HG02943 (cell line): ENCODE measurements around the gene FANCB.

ENCODE experiments used
- ATAC-seq: cut with Tn5 transposase; IDR thresholded peaks from one replicate; pipeline ENCODE4 v1.9.1; 2021; ENCODE audit warnings: mild to moderate bottlenecking, low read depth, moderate library complexity; ENCODE audit not compliant: unreplicated experiment

Gene FANCB

DNA sequence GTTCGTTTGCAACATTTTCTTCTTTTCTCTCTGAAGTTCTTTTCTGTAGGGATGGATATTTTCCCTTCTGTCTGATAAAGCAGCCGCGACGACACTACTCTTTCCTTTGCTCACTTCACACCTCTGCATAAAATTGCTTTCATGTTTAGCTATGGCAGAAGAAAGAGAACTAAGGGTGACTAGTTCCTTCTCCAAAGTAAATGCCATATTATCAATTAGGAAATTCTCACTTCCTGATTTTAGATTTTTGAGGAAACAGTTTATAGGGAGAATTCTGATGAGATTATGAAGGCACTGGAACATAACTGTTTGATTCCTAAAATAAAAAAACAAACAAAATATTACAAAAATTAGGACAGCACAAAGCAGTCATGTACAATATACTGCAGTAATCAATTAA, 29.2 kb downstream of the FANCB start:
- no peak for ATAC-seq

DNA sequence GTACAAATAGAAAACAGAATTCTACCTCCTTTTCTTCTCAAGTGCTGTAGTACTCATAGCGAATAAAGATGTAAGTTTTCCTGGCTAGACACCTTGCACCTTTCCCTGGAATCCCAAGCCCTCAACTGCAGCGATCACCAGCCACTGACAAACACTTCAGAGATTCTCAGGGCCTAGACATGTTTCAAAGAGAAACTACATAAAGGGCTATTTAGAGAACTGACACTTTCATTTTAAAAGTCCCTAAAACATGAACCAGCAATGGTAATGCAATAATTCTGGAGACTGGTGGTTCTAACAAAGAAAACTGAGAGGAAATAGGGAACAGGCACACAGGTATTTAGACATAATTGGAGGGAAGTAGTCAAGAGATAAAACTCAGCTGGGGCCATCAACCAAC, 35.7 kb downstream of the FANCB start:
- ATAC-seq: no peak

DNA sequence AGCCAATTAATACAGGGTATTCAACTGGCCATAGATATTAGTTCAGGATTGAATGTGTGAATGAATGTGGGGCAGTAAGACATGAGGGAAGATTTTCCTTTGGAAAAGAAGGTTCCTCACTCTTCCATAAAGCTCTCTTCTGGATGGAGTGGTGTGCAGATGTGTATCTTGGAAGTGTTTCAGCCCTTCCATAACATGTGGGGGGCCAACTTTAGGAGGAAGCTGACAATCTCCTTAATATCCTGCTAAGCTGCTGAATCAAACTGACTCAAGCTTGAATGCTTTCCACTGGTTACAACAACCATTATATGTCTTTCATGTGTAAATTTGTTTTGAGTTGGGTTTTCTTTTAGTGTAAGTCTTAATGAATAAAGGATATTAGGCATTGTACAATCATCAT, 40.3 kb downstream of the FANCB start:
- no peak for ATAC-seq

DNA sequence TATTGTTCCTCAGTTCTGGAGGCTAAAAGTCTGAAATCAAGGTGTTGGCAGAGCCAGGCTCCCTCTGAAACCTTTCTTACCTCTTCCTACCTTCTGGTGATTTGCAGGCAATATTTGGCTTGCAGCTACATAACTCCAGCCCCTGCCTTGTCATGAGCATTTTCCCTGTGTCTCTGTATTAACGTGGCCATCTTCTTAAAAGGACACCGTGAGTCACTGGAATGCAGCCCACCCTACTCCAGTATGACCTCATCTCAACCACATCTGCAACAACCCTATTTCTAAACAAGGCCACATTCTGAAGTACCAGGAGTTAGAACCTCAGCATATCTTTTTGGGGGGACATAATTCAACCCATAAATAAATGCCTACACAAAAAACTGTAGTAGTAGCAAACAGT, 40.7 kb downstream of the FANCB start:
- no peak for ATAC-seq

DNA sequence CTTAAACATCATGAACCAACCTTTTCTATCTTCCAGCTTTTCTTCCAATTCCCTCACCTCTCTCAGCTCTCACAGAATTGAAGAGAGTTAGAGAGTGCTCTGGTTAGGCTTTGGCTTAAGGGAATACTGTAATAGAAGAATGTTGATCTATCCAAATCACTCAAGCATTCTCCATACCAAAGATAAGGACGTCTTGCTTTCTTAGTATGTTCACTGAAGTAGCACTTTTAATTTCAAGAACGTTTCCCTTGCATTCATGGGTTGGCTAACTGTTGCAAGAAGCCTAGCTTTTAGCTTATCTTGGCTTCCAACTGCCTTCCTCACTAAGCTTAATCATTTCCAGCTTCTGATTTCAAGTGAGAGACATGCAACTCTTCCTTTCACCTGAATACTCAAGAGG, 43.2 kb downstream of the FANCB start:
- ATAC-seq: no peak

DNA sequence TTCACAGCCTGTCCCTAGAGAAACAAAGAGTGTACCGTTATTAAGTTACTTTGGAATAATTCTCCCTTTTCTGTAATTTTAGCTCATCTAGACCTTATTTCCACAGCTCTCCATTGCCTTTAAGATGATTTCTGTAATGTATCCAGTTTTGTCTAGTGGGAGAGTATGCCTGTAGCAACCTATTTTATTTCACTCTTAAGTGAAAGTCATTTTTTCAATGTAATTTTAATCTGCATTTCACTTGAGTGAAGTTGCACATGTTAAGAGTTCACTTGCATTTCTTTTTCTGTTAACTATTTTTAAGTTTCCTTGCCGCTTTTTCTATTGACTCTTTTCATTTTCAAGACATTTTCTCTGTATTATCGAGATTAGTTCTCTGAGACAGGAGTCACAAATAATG, 46.5 kb downstream of the FANCB start:
- no peak for ATAC-seq

DNA sequence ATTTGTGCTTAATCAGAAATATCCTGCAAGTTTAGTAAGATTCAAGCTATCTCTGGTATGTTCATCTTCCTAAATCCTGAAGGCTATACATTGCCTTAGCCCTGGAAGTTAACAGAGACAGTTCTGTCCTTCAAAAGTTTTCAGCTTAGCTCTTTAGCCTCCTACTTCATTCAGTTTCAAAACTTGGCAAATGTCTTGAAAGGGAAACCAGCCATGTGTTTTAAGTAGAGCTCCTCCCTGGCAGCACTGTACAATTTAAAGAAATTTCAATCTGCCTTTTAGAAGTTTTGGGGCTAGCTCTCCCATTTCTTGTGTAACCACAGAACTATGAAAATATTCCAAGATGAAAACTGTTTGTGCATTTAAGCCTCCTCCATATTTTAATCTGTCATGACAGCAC, 47.0 kb downstream of the FANCB start:
- no peak for ATAC-seq

DNA sequence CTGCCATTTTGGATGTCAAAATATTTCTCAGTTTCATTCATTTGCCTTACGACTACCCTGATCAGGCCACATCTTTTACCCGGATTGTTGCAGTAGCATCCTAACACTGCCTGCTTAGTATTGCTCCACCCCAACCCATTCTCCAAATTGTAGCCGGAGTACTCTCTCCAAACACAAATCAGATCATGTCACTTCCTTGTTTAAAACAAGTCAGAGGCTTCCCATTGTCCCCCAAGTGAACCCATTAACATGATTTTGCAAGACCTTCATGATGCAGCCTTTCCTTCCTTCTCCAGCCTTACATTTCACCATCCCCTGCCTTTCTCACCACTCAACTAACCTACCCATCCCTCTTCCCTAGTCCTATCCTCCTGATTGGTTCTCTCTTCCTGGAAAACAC, 53.1 kb downstream of the FANCB start:
- ATAC-seq: no peak

DNA sequence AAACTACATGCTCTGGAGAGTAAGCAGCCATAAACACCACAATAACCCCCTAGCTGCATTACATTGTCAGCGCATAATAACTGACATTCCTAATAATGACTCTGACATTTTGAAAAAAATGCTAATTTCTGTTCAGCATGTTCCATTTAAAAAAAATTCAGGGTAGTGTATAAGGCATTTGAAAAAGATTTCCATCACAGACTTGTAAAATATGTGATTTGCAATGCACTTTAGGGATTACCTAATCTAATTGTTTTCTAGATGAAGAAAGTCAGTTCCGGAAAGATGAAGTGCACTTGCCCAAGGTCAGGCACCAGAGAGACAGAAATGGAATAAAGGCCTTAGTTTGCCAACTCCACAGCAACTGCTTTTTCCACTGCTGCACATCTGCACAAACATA, 55.3 kb downstream of the FANCB start:
- ATAC-seq: no peak

DNA sequence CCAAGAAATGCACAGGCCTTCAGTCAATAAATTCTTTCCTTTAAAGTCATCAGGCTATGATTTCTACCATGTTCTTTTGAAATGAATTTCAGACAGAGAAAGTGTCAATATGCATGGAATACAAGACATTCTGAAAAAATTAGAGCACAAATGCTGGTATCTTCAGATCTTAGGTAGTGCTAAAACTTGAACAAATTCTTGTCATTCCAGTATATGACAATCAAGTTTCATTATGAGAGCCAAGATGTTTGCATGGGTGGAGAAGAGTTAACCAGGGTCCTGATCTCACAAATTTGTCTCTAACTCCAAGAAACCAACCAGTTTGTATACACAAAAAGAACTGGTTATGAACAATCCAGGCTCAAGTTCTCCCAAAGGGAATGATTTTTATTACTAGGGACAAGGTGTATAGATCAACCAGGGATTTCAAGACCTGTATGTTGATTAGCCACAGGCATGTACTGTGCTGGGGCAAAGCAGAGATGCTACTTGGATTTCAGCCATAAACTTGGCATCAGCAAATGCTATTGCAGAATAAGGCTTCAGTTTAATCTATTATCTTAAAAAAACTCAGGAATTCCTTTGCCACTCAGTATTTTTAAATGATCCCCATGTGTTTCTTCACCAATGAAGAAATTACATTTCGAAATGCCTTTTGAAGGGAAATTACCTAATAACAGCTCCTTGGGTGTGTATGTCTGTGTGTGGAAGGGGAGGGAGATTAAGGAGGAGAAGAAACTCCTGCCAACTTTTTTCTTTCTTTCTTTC, 69.7 kb downstream of the FANCB start:
- ATAC-seq: no peak

DNA sequence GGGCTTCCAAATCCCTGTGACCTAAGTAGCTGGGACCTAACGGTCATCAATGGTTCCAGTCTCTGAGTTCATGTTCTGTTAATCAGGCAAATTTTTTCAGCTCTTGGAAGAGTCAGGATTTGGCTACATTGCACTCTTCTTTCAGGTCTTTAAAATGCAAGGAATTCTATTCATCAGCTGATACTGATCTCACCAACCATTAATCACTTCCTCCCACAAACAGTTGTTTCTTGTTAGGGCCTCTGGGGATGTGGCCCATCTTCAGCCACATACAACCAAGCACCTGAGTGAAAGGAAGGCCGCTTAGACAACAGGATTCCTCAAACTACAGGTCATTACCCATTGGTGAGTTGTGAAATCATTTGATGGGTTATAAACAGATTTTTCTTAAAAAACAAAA, 71.7 kb downstream of the FANCB start:
- no peak for ATAC-seq

DNA sequence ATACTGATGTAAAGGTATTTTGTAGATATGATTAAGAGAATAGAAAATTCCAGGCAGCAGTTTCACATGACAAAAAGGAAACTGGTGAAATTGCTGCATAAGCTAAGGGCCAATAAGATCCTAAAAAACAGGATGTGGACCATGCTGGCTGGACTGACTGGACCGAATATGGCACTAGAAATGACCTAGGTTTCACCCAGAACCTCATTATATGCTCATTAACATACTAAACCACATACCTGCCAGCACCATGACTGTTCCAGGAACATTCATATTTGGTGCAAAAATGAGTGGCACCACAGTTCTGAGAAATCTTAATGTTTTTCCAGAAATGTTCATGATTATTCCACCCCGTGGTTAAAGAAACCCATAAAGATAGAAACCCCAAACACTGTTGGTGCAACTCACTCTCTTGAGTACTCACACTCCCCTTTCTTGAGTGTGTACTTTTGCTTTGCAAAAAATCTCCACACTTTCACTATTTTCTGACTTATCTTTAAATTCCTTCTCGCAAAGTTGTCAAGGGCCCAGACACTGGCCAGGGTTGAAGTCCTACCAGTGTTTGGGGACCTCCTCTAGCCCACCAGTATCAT, 74.0 kb downstream of the FANCB start:
- no peak for ATAC-seq
